ENCODE data around the gene ANAPC13. TPM values are rescaled to one million over a fixed set of nuclear protein-coding genes. Genes with fewer than 3 reads are reported as not detected.

The ANAPC13 gene
- 100 to 1,000 TPM in 1 of 10 donors, 10 to 100 TPM in 9; 68.2 to 119 (median 84.0) TPM for total RNA-seq
- polyA plus RNA-seq, result 10 to 100 TPM; 25.7 to 81.3 TPM
- long read RNA-seq, donor 1, transcript ANAPC13-201 (3 exons, 1,209 nt), result major isoform, 39 of 53 reads
- long read RNA-seq, donor 1, transcript ANAPC13-204 (3 exons, 1,840 nt), result minor isoform, 10 of 53 reads
- long read RNA-seq, donor 1, partial matches to known transcripts, result 1 of 53 reads
- long read RNA-seq, donor 1, other reads (novel, unspliced or antisense), result 1 of 53 reads
- long read RNA-seq, donor 2, transcript ANAPC13-204 (3 exons, 1,840 nt), result minor isoform, 19 of 67 reads
- long read RNA-seq, donor 2, transcript ANAPC13-201 (3 exons, 1,209 nt), result major isoform, 42 of 67 reads
- long read RNA-seq, donor 2, partial matches to known transcripts, result 0 of 67 reads
- long read RNA-seq, donor 2, other reads (novel, unspliced or antisense), result 2 of 67 reads
- long read RNA-seq, donor 3, transcript ANAPC13-204 (3 exons, 1,840 nt), result minor isoform, 45 of 125 reads
- long read RNA-seq, donor 3, transcript ANAPC13-201 (3 exons, 1,209 nt), result major isoform, 69 of 125 reads
- long read RNA-seq, donor 3, partial matches to known transcripts, result 0 of 125 reads
- long read RNA-seq, donor 3, other reads (novel, unspliced or antisense), result 5 of 125 reads

- WGBS, 2 donors, result 0 to 1% methylated on average over 80 to 81 of the region's 81 CpGs
- intact Hi-C loops (cut with DNase I), result loop anchor here in 4 of 10 donors (5.0 to 10.0 kb wide), 5 partner anchors 114 to 1764 kb away; partner anchors contain the start of genes AMOTL2 (in 2 of the 4), NPHP3 (in 1 of the 4) and TOPBP1 (in 1 of the 4)
Measured at GRCh38 chr3:134485718-134486576, at the start of gene ANAPC13, which contains the start of gene CEP63. Gene ANAPC13, minus strand, starts transcription at chr3:134485985. Its CDS starts 3,081 bp downstream, at chr3:134482904. Gene CEP63, plus strand, starts transcription at chr3:134486057. Its CDS starts 9,264 bp downstream, at chr3:134495321.

GRCh38 chr3:134535186-134535970 lies 49.6 kb upstream of the ANAPC13 start:
- intact Hi-C loops (cut with DNase I), result no loop called here
- no peak for TF ChIP-seq CTCF (IDR thresholded peaks at IDR 0.05)
- H3K36me3 ChIP-seq, result peaks cover 0 to 78% (median 12%) of the 10 kb centered on the region in 9 donors
- DNase-seq (no peak), ATAC-seq (no peak)
- WGBS, 2 donors, result 90 to 92% methylated on average over 4 of the region's 4 CpGs
- H3K27me3 ChIP-seq, result no peaks in the 10 kb centered on the region
- no peak overlapping the region for H3K4me3 ChIP-seq
- H3K27ac ChIP-seq, result peak overlapping the region in 1 of 10 donors; percentile 37
- no peaks in the 10 kb centered on the region for H3K9me3 ChIP-seq
- peaks cover 0 to 10% (median 0%) of the 10 kb centered on the region in 9 donors for H3K4me1 ChIP-seq

More at GRCh38 chr3:134485718-134486576, at the start of gene ANAPC13, which contains the start of gene CEP63:
- Histone ChIP-seq H3K36me3 (peaks cover 0 to 23% (median 13%) of the 10 kb centered on the region in 9 donors), H3K27ac (peak within 1 kb of the TSS; percentile 93 to 99 (median 96)), H3K4me3 (peak within 1 kb of the TSS; percentile 71 to 94 (median 79)), H3K9me3 (no peaks in the 10 kb centered on the region), H3K4me1 (peaks cover 11 to 53% (median 40%) of the 10 kb centered on the region in 9 donors), H3K27me3 (no peaks in the 10 kb centered on the region)
- ATAC-seq, result peak; percentile 91 to 97 (median 94)
- DNase-seq, result peak; percentile 88 to 97
- no peak for TF ChIP-seq CTCF (IDR thresholded peaks at IDR 0.05)

GRCh38 chr3:134533493-134533892 lies 47.7 kb upstream of the ANAPC13 start:
- TF ChIP-seq CTCF (IDR thresholded peaks at IDR 0.05), result no peak
- Histone ChIP-seq H3K9me3 (no peaks in the 10 kb centered on the region), H3K27me3 (no peaks in the 10 kb centered on the region), H3K36me3 (peaks cover 0 to 62% (median 10%) of the 10 kb centered on the region in 9 donors), H3K27ac (no peak overlapping the region), H3K4me1 (peaks cover 0 to 10% (median 0%) of the 10 kb centered on the region in 9 donors), H3K4me3 (no peak overlapping the region)
- ATAC-seq (no peak), DNase-seq (no peak)
- WGBS, 2 donors, result 83 to 87% methylated on average over 1 of the region's 1 CpG
- intact Hi-C loops (cut with DNase I), result no loop called here

Measured in heart right ventricle (tissue), 16 donors.